Measurements from ENCODE around the gene ABAT.

ABAT gene

DNA sequence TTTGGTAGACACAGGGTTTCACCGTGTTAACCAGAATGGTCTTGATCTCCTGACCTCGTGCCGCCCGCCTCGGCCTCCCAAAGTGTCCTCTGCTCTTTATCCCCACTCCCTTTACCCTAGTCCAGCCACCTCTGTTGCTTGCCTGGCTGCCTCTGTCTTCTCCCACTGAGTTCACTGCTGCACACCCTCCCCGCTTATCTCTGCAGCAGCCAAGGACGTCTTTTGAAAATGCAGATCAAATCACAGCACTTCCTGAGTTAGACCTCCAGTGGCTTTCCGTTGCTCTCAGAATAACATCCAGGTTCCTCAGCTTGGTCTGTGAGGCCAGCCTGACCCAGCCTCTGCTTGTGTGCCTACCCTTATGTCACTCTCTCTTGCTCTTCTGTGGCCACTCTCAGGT, 47.5 kb upstream of the ABAT start:
- TF ChIP-seq ISL1 (CRISPR knock-in tag; IDR thresholded peaks at IDR 0.05): no peak
- no peak for TF ChIP-seq OSR1 (CRISPR knock-in tag; IDR thresholded peaks at IDR 0.05)
- no peak for TF ChIP-seq CSDC2 (CRISPR knock-in tag; IDR thresholded peaks at IDR 0.05)
- TF ChIP-seq BACH2 (CRISPR knock-in tag; IDR thresholded peaks at IDR 0.05; ENCODE audit: borderline replicate concordance): no peak
- TF ChIP-seq, protein P1, sequence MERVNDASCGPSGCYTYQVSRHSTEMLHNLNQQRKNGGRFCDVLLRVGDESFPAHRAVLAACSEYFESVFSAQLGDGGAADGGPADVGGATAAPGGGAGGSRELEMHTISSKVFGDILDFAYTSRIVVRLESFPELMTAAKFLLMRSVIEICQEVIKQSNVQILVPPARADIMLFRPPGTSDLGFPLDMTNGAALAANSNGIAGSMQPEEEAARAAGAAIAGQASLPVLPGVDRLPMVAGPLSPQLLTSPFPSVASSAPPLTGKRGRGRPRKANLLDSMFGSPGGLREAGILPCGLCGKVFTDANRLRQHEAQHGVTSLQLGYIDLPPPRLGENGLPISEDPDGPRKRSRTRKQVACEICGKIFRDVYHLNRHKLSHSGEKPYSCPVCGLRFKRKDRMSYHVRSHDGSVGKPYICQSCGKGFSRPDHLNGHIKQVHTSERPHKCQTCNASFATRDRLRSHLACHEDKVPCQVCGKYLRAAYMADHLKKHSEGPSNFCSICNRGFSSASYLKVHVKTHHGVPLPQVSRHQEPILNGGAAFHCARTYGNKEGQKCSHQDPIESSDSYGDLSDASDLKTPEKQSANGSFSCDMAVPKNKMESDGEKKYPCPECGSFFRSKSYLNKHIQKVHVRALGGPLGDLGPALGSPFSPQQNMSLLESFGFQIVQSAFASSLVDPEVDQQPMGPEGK (CRISPR knock-in tag; IDR thresholded peaks at IDR 0.05; ENCODE audit: borderline replicate concordance): no peak
- no peak for TF ChIP-seq ARNTL (CRISPR knock-in tag; IDR thresholded peaks at IDR 0.05; ENCODE audit: borderline replicate concordance, low read depth)
- TF ChIP-seq ZC3H10 (CRISPR knock-in tag; IDR thresholded peaks at IDR 0.05): no peak
- TF ChIP-seq ESRRG (CRISPR knock-in tag; IDR thresholded peaks at IDR 0.05): no peak
- no peak for TF ChIP-seq GLIS3 (CRISPR knock-in tag; IDR thresholded peaks at IDR 0.05)
- no peak for TF ChIP-seq PPARA (CRISPR knock-in tag; IDR thresholded peaks at IDR 0.05; ENCODE audit: borderline replicate concordance)
- no peak for TF ChIP-seq TCF4 (CRISPR knock-in tag; IDR thresholded peaks at IDR 0.05; ENCODE audit: borderline replicate concordance)
- no peak for ATAC-seq

DNA sequence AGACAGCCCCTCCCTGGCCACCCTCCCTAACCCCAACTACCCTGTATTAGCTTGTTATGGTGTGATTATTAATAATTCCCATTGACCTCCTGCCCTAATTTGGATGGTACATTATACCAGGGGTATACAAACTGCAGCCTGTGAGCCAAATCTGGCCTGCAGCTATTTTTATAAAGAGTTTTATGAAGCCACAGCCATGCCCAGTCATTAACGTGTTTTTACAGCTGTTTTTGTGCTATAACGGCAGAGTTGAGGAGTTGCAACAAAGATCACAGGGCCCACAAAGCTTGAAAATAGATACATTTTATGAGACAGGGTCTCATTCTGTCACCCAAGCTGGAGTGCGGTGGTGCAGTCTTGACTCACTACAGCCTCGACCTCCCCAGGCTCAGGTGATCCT, 47.0 kb upstream of the ABAT start:
- ATAC-seq: no peak
- TF ChIP-seq, protein P1 (CRISPR knock-in tag; IDR thresholded peaks at IDR 0.05; ENCODE audit: borderline replicate concordance): no peak
- TF ChIP-seq ARNTL (CRISPR knock-in tag; IDR thresholded peaks at IDR 0.05; ENCODE audit: borderline replicate concordance, low read depth) (no peak), TCF4 (CRISPR knock-in tag; IDR thresholded peaks at IDR 0.05; ENCODE audit: borderline replicate concordance) (no peak), ZC3H10 (CRISPR knock-in tag; IDR thresholded peaks at IDR 0.05) (no peak), GLIS3 (CRISPR knock-in tag; IDR thresholded peaks at IDR 0.05) (no peak), ZFP30 (CRISPR knock-in tag; IDR thresholded peaks at IDR 0.05) (no peak), ZNF8 (CRISPR knock-in tag; IDR thresholded peaks at IDR 0.05) (no peak), CSDC2 (CRISPR knock-in tag; IDR thresholded peaks at IDR 0.05) (no peak), ESRRG (CRISPR knock-in tag; IDR thresholded peaks at IDR 0.05) (no peak), ZNF70 (CRISPR knock-in tag; IDR thresholded peaks at IDR 0.05) (no peak), RARB (CRISPR knock-in tag; IDR thresholded peaks at IDR 0.05) (no peak), ZFP3 (CRISPR knock-in tag; IDR thresholded peaks at IDR 0.05) (no peak), OSR1 (CRISPR knock-in tag; IDR thresholded peaks at IDR 0.05) (no peak)
- TF ChIP-seq, protein P2, sequence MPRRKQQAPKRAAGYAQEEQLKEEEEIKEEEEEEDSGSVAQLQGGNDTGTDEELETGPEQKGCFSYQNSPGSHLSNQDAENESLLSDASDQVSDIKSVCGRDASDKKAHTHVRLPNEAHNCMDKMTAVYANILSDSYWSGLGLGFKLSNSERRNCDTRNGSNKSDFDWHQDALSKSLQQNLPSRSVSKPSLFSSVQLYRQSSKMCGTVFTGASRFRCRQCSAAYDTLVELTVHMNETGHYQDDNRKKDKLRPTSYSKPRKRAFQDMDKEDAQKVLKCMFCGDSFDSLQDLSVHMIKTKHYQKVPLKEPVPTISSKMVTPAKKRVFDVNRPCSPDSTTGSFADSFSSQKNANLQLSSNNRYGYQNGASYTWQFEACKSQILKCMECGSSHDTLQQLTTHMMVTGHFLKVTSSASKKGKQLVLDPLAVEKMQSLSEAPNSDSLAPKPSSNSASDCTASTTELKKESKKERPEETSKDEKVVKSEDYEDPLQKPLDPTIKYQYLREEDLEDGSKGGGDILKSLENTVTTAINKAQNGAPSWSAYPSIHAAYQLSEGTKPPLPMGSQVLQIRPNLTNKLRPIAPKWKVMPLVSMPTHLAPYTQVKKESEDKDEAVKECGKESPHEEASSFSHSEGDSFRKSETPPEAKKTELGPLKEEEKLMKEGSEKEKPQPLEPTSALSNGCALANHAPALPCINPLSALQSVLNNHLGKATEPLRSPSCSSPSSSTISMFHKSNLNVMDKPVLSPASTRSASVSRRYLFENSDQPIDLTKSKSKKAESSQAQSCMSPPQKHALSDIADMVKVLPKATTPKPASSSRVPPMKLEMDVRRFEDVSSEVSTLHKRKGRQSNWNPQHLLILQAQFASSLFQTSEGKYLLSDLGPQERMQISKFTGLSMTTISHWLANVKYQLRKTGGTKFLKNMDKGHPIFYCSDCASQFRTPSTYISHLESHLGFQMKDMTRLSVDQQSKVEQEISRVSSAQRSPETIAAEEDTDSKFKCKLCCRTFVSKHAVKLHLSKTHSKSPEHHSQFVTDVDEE (CRISPR knock-in tag; IDR thresholded peaks at IDR 0.05): no peak
- TF ChIP-seq, protein P3, sequence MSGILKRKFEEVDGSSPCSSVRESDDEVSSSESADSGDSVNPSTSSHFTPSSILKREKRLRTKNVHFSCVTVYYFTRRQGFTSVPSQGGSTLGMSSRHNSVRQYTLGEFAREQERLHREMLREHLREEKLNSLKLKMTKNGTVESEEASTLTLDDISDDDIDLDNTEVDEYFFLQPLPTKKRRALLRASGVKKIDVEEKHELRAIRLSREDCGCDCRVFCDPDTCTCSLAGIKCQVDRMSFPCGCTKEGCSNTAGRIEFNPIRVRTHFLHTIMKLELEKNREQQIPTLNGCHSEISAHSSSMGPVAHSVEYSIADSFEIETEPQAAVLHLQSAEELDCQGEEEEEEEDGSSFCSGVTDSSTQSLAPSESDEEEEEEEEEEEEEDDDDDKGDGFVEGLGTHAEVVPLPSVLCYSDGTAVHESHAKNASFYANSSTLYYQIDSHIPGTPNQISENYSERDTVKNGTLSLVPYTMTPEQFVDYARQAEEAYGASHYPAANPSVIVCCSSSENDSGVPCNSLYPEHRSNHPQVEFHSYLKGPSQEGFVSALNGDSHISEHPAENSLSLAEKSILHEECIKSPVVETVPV (CRISPR knock-in tag; IDR thresholded peaks at IDR 0.05): no peak
- TF ChIP-seq, protein P4, sequence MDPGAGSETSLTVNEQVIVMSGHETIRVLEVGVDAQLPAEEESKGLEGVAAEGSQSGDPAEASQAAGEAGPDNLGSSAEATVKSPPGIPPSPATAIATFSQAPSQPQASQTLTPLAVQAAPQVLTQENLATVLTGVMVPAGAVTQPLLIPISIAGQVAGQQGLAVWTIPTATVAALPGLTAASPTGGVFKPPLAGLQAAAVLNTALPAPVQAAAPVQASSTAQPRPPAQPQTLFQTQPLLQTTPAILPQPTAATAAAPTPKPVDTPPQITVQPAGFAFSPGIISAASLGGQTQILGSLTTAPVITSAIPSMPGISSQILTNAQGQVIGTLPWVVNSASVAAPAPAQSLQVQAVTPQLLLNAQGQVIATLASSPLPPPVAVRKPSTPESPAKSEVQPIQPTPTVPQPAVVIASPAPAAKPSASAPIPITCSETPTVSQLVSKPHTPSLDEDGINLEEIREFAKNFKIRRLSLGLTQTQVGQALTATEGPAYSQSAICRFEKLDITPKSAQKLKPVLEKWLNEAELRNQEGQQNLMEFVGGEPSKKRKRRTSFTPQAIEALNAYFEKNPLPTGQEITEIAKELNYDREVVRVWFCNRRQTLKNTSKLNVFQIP (CRISPR knock-in tag; IDR thresholded peaks at IDR 0.05; ENCODE audit: borderline replicate concordance, low read depth): no peak

DNA sequence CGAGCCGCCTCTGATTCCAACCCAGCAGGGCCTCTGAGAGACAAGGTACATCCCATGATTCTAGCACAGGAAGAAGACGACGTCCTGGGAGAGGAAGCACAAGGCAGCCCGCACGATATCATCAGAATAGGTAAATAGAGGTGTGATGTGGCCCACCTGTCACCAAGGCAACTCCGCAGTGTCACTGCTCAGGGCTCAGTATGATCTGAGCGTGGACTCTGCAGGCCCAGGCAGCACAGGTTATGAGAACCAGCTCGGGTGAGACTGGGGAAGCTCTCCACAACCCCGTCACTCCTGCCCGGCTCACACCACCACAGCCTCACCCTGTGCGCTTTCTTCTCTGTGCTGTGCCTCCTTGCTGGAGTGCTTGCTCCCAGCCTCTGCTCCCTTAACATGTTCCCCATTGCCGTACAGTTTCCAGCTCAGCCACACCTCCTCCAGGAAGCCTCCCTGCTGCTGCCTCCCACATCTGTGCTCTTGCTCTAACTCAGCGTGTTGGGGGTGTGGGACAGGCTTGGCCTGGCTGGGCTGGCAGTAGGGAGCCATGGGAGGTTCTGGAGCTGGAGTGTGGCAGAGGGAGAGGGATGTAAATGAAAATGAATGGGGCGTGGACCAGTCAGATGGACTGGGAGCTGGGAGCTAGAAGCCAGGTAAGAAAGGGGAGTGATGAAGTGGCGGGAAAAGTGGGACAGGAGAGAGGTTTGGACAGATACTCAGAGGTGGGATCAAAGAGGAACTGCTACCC, 45.3 kb upstream of the ABAT start:
- no peak for ATAC-seq
- TF ChIP-seq ZNF565 (CRISPR knock-in tag; conservative IDR thresholded peaks at IDR 0.05; ENCODE audit: low read depth): no peak
- no peak for TF ChIP-seq ZC3H10 (CRISPR knock-in tag; IDR thresholded peaks at IDR 0.05)
- no peak for TF ChIP-seq TOX (CRISPR knock-in tag; IDR thresholded peaks at IDR 0.05; ENCODE audit: borderline replicate concordance)
- no peak for TF ChIP-seq RARB (CRISPR knock-in tag; IDR thresholded peaks at IDR 0.05)
- no peak for TF ChIP-seq ZFP30 (CRISPR knock-in tag; IDR thresholded peaks at IDR 0.05)
- TF ChIP-seq SNAI2 (CRISPR knock-in tag; IDR thresholded peaks at IDR 0.05): no peak
- no peak for TF ChIP-seq PPARA (CRISPR knock-in tag; IDR thresholded peaks at IDR 0.05; ENCODE audit: borderline replicate concordance)
- TF ChIP-seq, protein P2 (CRISPR knock-in tag; IDR thresholded peaks at IDR 0.05): no peak
- TF ChIP-seq ISL1 (CRISPR knock-in tag; IDR thresholded peaks at IDR 0.05): no peak
- no peak for TF ChIP-seq OSR1 (CRISPR knock-in tag; IDR thresholded peaks at IDR 0.05)
- TF ChIP-seq ARNTL (CRISPR knock-in tag; IDR thresholded peaks at IDR 0.05; ENCODE audit: borderline replicate concordance, low read depth): no peak

Data from SK-N-SH treated with all-trans-retinoic acid at 6 μM for 48 hours (cell line).